ENCODE measurements around the gene WBP2.

WBP2 gene

GRCh38 chr17:75849279-75849646 is 5.9 kb downstream of the WBP2 start:
- H3K27ac ChIP-seq, result no peak overlapping the region
- no peaks in the 10 kb centered on the region for H3K27me3 ChIP-seq (ENCODE audit: insufficient read depth, low read depth)
- no peak overlapping the region for H2AFZ ChIP-seq (ENCODE audit: low read depth)
- H3K36me3 ChIP-seq (ENCODE audit: insufficient read depth), result no peaks in the 10 kb centered on the region
- peaks cover 2% of the 10 kb centered on the region; the same call in 1 of the 2 replicates for H3K79me2 ChIP-seq (ENCODE audit: insufficient read depth, low read depth)
- no peaks in the 10 kb centered on the region for H4K20me1 ChIP-seq (ENCODE audit: insufficient read depth)
- TF ChIP-seq CTCF (conservative IDR thresholded peaks at IDR 0.05; ENCODE audit: low read depth, low read length), result no peak
- H3K4me2 ChIP-seq, result no peak overlapping the region
- no peak overlapping the region for H3K9ac ChIP-seq
- H3K4me1 ChIP-seq (ENCODE audit: low read depth, poor library complexity, severe bottlenecking), result peaks cover 15% of the 10 kb centered on the region
- H3K4me3 ChIP-seq (IDR thresholded peaks at IDR 0.05; ENCODE audit: insufficient read depth, low read depth, low read length), result no peak overlapping the region

GRCh38 chr17:75848523-75849278 is 6.4 kb downstream of the WBP2 start:
- Histone ChIP-seq H3K27ac (no peak overlapping the region), H3K9ac (no peak overlapping the region), H3K4me2 (no peak overlapping the region), H3K4me1 (ENCODE audit: low read depth, poor library complexity, severe bottlenecking) (peaks cover 13% of the 10 kb centered on the region), H3K4me3 (IDR thresholded peaks at IDR 0.05; ENCODE audit: insufficient read depth, low read depth, low read length) (no peak overlapping the region), H3K27me3 (ENCODE audit: insufficient read depth, low read depth) (no peaks in the 10 kb centered on the region), H3K79me2 (ENCODE audit: insufficient read depth, low read depth) (no peaks in the 10 kb centered on the region), H2AFZ (ENCODE audit: low read depth) (no peak overlapping the region), H4K20me1 (ENCODE audit: insufficient read depth) (no peaks in the 10 kb centered on the region), H3K36me3 (ENCODE audit: insufficient read depth) (no peaks in the 10 kb centered on the region)
- peak; percentile 85 for TF ChIP-seq CTCF (conservative IDR thresholded peaks at IDR 0.05; ENCODE audit: low read depth, low read length)

- Histone ChIP-seq H4K20me1 (ENCODE audit: insufficient read depth) (no peaks in the 10 kb centered on the region), H3K4me3 (IDR thresholded peaks at IDR 0.05; ENCODE audit: insufficient read depth, low read depth, low read length) (no peak overlapping the region), H3K79me2 (ENCODE audit: insufficient read depth, low read depth) (no peaks in the 10 kb centered on the region), H2AFZ (ENCODE audit: low read depth) (no peak overlapping the region), H3K27ac (no peak overlapping the region), H3K27me3 (ENCODE audit: insufficient read depth, low read depth) (no peaks in the 10 kb centered on the region), H3K4me2 (no peak overlapping the region), H3K9ac (no peak overlapping the region), H3K36me3 (ENCODE audit: insufficient read depth) (no peaks in the 10 kb centered on the region), H3K4me1 (ENCODE audit: low read depth, poor library complexity, severe bottlenecking) (peaks cover 13% of the 10 kb centered on the region)
- TF ChIP-seq CTCF (conservative IDR thresholded peaks at IDR 0.05; ENCODE audit: low read depth, low read length), result no peak
Measured at GRCh38 chr17:75847614-75848522, 7.3 kb downstream of the WBP2 start.

GRCh38 chr17:75846692-75847613 is 8.2 kb downstream of the WBP2 start:
- peaks cover 13% of the 10 kb centered on the region for H3K4me1 ChIP-seq (ENCODE audit: low read depth, poor library complexity, severe bottlenecking)
- H3K9ac ChIP-seq, result no peak overlapping the region
- TF ChIP-seq CTCF (conservative IDR thresholded peaks at IDR 0.05; ENCODE audit: low read depth, low read length), result no peak
- no peak overlapping the region for H2AFZ ChIP-seq (ENCODE audit: low read depth)
- no peaks in the 10 kb centered on the region for H3K27me3 ChIP-seq (ENCODE audit: insufficient read depth, low read depth)
- H3K4me3 ChIP-seq (IDR thresholded peaks at IDR 0.05; ENCODE audit: insufficient read depth, low read depth, low read length), result no peak overlapping the region
- H3K36me3 ChIP-seq (ENCODE audit: insufficient read depth), result no peaks in the 10 kb centered on the region
- no peak overlapping the region for H3K4me2 ChIP-seq
- no peak overlapping the region for H3K27ac ChIP-seq
- H4K20me1 ChIP-seq (ENCODE audit: insufficient read depth), result no peaks in the 10 kb centered on the region
- H3K79me2 ChIP-seq (ENCODE audit: insufficient read depth, low read depth), result no peaks in the 10 kb centered on the region

Data from KMS-11 (cell line).